Measurements from ENCODE around the gene AUTS2. TPM values are rescaled to one million over a fixed set of nuclear protein-coding genes. Genes with fewer than 3 reads are reported as not detected.

AUTS2 gene
- total RNA-seq, 1 experiment from 2014 or later: 42.1 TPM

GRCh38 chr7:70131817-70132216, 533.5 kb downstream of the AUTS2 start:
- no peaks in the 10 kb centered on the region for H3K27me3 ChIP-seq (replicated peaks; ENCODE audit: insufficient read depth, low read depth, low read length, poor library complexity)
- BruUV-seq (replicated peaks): no TSS peak
- H3K9me3 ChIP-seq (ENCODE audit: low read depth, low read length, poor library complexity, severe bottlenecking): no peaks in the 10 kb centered on the region
- H3K4me3 ChIP-seq (ENCODE audit: low read depth, low read length, poor library complexity, severe bottlenecking): no peak overlapping the region
- peaks cover 14% of the 10 kb centered on the region for H3K4me1 ChIP-seq (ENCODE audit: insufficient read depth, low read length, poor library complexity, severe bottlenecking)
- DNase-seq (ENCODE audit: low spot score): peak; percentile 50
- H3K36me3 ChIP-seq (ENCODE audit: insufficient read depth, low read length, poor library complexity, severe bottlenecking): no peaks in the 10 kb centered on the region
- CTCF ChIA-PET: no interaction called here
- no peak overlapping the region for H3K27ac ChIP-seq (ENCODE audit: low read depth, low read length, poor library complexity, severe bottlenecking)
- POLR2A ChIA-PET (ENCODE audit: low non-redundant PET): no interaction called here
- TF ChIP-seq, protein P1, sequence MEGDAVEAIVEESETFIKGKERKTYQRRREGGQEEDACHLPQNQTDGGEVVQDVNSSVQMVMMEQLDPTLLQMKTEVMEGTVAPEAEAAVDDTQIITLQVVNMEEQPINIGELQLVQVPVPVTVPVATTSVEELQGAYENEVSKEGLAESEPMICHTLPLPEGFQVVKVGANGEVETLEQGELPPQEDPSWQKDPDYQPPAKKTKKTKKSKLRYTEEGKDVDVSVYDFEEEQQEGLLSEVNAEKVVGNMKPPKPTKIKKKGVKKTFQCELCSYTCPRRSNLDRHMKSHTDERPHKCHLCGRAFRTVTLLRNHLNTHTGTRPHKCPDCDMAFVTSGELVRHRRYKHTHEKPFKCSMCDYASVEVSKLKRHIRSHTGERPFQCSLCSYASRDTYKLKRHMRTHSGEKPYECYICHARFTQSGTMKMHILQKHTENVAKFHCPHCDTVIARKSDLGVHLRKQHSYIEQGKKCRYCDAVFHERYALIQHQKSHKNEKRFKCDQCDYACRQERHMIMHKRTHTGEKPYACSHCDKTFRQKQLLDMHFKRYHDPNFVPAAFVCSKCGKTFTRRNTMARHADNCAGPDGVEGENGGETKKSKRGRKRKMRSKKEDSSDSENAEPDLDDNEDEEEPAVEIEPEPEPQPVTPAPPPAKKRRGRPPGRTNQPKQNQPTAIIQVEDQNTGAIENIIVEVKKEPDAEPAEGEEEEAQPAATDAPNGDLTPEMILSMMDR (conservative IDR thresholded peaks at IDR 0.05; ENCODE audit: low read depth, low read length): no peak
- TF ChIP-seq EZH2 (IDR thresholded peaks at IDR 0.05; ENCODE audit: borderline replicate concordance, low read depth, low read length, poor library complexity, severe bottlenecking): no peak
- intact Hi-C loops (cut with micrococcal nuclease; ENCODE audit: unreplicated experiment): no loop called here

DNA sequence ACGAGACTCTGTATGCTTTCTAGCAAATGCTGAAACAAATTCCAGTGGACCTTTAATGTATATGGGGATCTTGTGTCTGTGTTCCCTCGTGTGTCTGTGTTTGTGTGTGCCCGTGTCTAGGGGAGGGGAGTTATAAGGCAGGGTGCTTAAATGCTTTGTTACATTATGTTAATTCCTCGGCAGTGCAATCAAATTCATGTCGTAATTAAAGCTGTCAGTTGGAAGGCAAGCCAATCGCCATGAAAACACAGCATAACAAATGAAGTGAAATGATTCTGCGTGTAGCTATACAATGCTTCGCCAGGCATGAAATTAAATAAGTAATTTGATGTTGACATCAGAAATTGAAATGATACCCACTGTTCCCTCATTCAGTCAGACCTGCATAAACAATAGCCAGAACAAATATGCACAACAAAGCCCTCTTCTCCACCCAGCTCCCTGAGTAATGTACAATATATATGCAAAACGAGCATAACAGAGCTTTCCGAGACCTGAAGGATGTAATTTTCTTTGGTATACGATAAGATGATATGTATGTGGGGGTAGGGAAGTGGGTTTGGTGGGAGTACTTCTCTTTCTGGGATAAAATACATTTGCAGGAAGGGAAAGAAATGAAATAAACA, 534.1 kb downstream of the AUTS2 start:
- Histone ChIP-seq H3K4me3 (ENCODE audit: low read depth, low read length, poor library complexity, severe bottlenecking) (no peak overlapping the region), H3K27me3 (replicated peaks; ENCODE audit: insufficient read depth, low read depth, low read length, poor library complexity) (no peaks in the 10 kb centered on the region), H3K9me3 (ENCODE audit: low read depth, low read length, poor library complexity, severe bottlenecking) (no peaks in the 10 kb centered on the region), H3K27ac (ENCODE audit: low read depth, low read length, poor library complexity, severe bottlenecking) (no peak overlapping the region), H3K4me1 (ENCODE audit: insufficient read depth, low read length, poor library complexity, severe bottlenecking) (peaks cover 14% of the 10 kb centered on the region), H3K36me3 (ENCODE audit: insufficient read depth, low read length, poor library complexity, severe bottlenecking) (no peaks in the 10 kb centered on the region)
- intact Hi-C loops (cut with micrococcal nuclease; ENCODE audit: unreplicated experiment): no loop called here
- POLR2A ChIA-PET (ENCODE audit: low non-redundant PET): no interaction called here
- CTCF ChIA-PET: no interaction called here
- no TSS peak for BruUV-seq (replicated peaks)
- peak; percentile 7 for DNase-seq (ENCODE audit: low spot score)
- TF ChIP-seq EZH2 (IDR thresholded peaks at IDR 0.05; ENCODE audit: borderline replicate concordance, low read depth, low read length, poor library complexity, severe bottlenecking): no peak
- TF ChIP-seq, protein P1 (conservative IDR thresholded peaks at IDR 0.05; ENCODE audit: low read depth, low read length): no peak

DNA sequence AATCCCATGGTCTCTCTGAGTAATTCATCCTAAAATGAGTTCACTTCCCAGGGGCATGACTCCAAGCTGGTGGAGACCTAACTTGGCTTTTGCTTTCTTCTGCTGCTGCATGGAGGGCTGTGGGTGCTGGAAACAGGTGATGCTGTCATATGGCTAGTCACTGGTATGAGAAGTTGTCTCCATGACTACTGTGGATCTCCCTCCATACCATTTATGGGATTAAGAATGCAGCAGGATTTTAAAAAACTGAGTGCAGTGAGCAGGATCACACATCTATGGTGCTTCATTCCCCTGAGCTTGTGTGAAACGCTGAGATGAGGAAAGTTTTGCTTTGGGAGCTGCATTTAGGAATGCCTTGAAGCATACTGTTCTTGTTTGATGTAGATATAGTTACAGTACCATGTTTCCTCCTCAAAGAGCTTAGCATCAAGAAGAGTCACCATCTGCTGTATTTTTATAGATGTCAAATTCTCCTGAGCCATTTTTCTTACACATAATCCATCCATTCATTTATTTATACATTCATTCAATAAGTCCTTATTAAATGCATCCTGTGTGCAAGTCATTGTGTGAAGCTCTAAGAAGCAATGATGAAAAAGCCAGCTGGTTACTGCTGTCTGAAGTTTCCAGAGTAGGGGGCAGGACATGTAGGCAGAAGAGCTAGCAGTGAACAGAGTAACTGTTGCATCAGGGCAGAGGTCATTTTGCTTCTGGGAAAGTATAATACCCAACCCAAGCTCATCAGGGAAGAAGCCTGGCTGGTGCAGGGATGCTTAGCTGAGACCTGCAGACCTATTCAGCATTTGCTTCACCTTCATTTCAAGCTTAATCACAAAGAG, 534.8 kb downstream of the AUTS2 start:
- no peak for DNase-seq (ENCODE audit: low spot score)
- TF ChIP-seq EZH2 (IDR thresholded peaks at IDR 0.05; ENCODE audit: borderline replicate concordance, low read depth, low read length, poor library complexity, severe bottlenecking): no peak
- TF ChIP-seq, protein P1 (conservative IDR thresholded peaks at IDR 0.05; ENCODE audit: low read depth, low read length): no peak
- no peaks in the 10 kb centered on the region for H3K9me3 ChIP-seq (ENCODE audit: low read depth, low read length, poor library complexity, severe bottlenecking)
- ChIA-PET POLR2A (ENCODE audit: low non-redundant PET) (no interaction called here), CTCF (no interaction called here)
- H3K4me3 ChIP-seq (ENCODE audit: low read depth, low read length, poor library complexity, severe bottlenecking): no peak overlapping the region
- no peak overlapping the region for H3K27ac ChIP-seq (ENCODE audit: low read depth, low read length, poor library complexity, severe bottlenecking)
- H3K4me1 ChIP-seq (ENCODE audit: insufficient read depth, low read length, poor library complexity, severe bottlenecking): peaks cover 14% of the 10 kb centered on the region
- no TSS peak for BruUV-seq (replicated peaks)
- intact Hi-C loops (cut with micrococcal nuclease; ENCODE audit: unreplicated experiment): no loop called here
- no peaks in the 10 kb centered on the region for H3K27me3 ChIP-seq (replicated peaks; ENCODE audit: insufficient read depth, low read depth, low read length, poor library complexity)
- H3K36me3 ChIP-seq (ENCODE audit: insufficient read depth, low read length, poor library complexity, severe bottlenecking): no peaks in the 10 kb centered on the region

Data from A673 (cell line).